HEK293 (cell line): ENCODE data around the gene CTIF.
"Not testable (repeated sequence)": the region's sequence is repeated elsewhere in the genome, so short reads cannot be mapped to it uniquely, and the experiment has no call there.

Source experiments
- CTCF ChIA-PET: fragments of 350-600 bp; formaldehyde crosslinking; extraction: SDS; loops from one replicate; lab custom pipeline; 2021; ENCODE audit warnings: antibody characterized with exemption; lab: Yijun Ruan, JAX
- POLR2A ChIA-PET: fragments of 300-600 bp; formaldehyde crosslinking; extraction: SDS; loops from one replicate; lab custom pipeline; 2020; ENCODE audit warnings: antibody characterized with exemption, inconsistent platforms; lab: Yijun Ruan, JAX
- H3K27ac ChIP-seq: fragments of 200-500 bp; sonication (Bioruptor generic); 2 replicates; pipeline ENCODE4 v1.5.1; 2014; ENCODE audit warnings: low read depth, low read length, control low read depth, inconsistent platforms; ENCODE audit errors: extremely low read depth
- H3K36me3 ChIP-seq, 2 experiments: fragments of 200-500 bp in 1 of 2; sonication (Bioruptor generic) in 1 of 2; 1 replicate in 1 of 2; 2 replicates in 1 of 2; pipeline ENCODE4 v1.5.1; 2014 to 2017; ENCODE audit warnings: inconsistent platforms in 2 of 2, low read length in 2 of 2; ENCODE audit not compliant: control insufficient read depth in 2 of 2, insufficient read depth in 1 of 2
- H3K4me1 ChIP-seq: fragments of 200-500 bp; sonication (Bioruptor generic); 2 replicates; pipeline ENCODE4 v1.5.1; 2014; ENCODE audit warnings: mild to moderate bottlenecking, low read length, inconsistent platforms; ENCODE audit not compliant: control insufficient read depth, insufficient read depth
- H3K4me3 ChIP-seq: 2 replicates; pipeline ENCODE4 v1.5.1; 2011; ENCODE audit warnings: low read depth, mild to moderate bottlenecking, control low read depth, low read length, moderate library complexity
- H3K9me3 ChIP-seq: fragments of 200-500 bp; sonication (Bioruptor generic); 2 replicates; pipeline ENCODE4 v1.5.1; 2014; ENCODE audit warnings: low read depth, low read length, inconsistent platforms; ENCODE audit not compliant: control insufficient read depth, insufficient read depth
- PRDM6 ChIP-seq: fragments of 450-650 bp; formaldehyde crosslinking; IDR thresholded peaks from 2 replicates; pipeline ENCODE4 v1.5.1; 2017; ENCODE audit warnings: missing biosample characterization, missing genetic modification characterization
- SP3 ChIP-seq: fragments of 450-650 bp; formaldehyde crosslinking; IDR thresholded peaks from 2 replicates; pipeline ENCODE4 v1.5.1; 2016; ENCODE audit warnings: missing biosample characterization, missing genetic modification characterization
- SP7 ChIP-seq: fragments of 450-650 bp; formaldehyde crosslinking; IDR thresholded peaks from 2 replicates; pipeline ENCODE4 v1.5.1; 2016; ENCODE audit warnings: missing biosample characterization, missing genetic modification characterization
- ZBTB8A ChIP-seq: fragments of 450-650 bp; formaldehyde crosslinking; IDR thresholded peaks from 2 replicates; pipeline ENCODE4 v1.5.1; 2016; ENCODE audit warnings: missing biosample characterization, missing genetic modification characterization
- ZNF202 ChIP-seq: fragments of 450-650 bp; formaldehyde crosslinking; IDR thresholded peaks from 2 replicates; pipeline ENCODE4 v1.5.1; 2016; ENCODE audit warnings: missing biosample characterization, missing genetic modification characterization, borderline replicate concordance
- ZNF211 ChIP-seq: fragments of 450-650 bp; formaldehyde crosslinking; IDR thresholded peaks from 2 replicates; pipeline ENCODE4 v1.5.1; 2016; ENCODE audit warnings: low read depth, missing biosample characterization, missing genetic modification characterization
- ZNF292 ChIP-seq: fragments of 450-650 bp; formaldehyde crosslinking; IDR thresholded peaks from 2 replicates; pipeline ENCODE4 v1.5.1; 2016; ENCODE audit warnings: low read depth, missing biosample characterization, missing genetic modification characterization, borderline replicate concordance
- ZNF354C ChIP-seq: fragments of 450-650 bp; formaldehyde crosslinking; IDR thresholded peaks from 2 replicates; pipeline ENCODE4 v1.5.1; 2016; ENCODE audit warnings: missing biosample characterization, missing genetic modification characterization, low read depth, borderline replicate concordance
- ZNF366 ChIP-seq: fragments of 450-650 bp; formaldehyde crosslinking; conservative IDR thresholded peaks from 2 replicates; pipeline ENCODE4 v1.5.1; 2016; ENCODE audit warnings: missing biosample characterization, missing genetic modification characterization
- ZNF37A ChIP-seq: fragments of 450-650 bp; IDR thresholded peaks from 2 replicates; pipeline ENCODE4 v1.5.1; 2018; ENCODE audit warnings: missing biosample characterization, missing genetic modification characterization
- ZNF404 ChIP-seq: fragments of 450-650 bp; formaldehyde crosslinking; IDR thresholded peaks from 2 replicates; pipeline ENCODE4 v1.5.1; 2017; ENCODE audit warnings: missing biosample characterization, missing genetic modification characterization
- ZNF433 ChIP-seq: fragments of 450-650 bp; formaldehyde crosslinking; IDR thresholded peaks from 2 replicates; pipeline ENCODE4 v1.5.1; 2016; ENCODE audit warnings: missing biosample characterization, missing genetic modification characterization, low read depth
- ZNF449 ChIP-seq: fragments of 450-650 bp; formaldehyde crosslinking; IDR thresholded peaks from 2 replicates; pipeline ENCODE4 v1.5.1; 2017; ENCODE audit warnings: missing biosample characterization, mild to moderate bottlenecking, missing genetic modification characterization, moderate library complexity
- ZNF501 ChIP-seq: fragments of 450-650 bp; formaldehyde crosslinking; IDR thresholded peaks from 2 replicates; pipeline ENCODE4 v1.5.1; 2016; ENCODE audit warnings: missing biosample characterization, missing genetic modification characterization
- ZNF518A ChIP-seq: fragments of 450-650 bp; formaldehyde crosslinking; conservative IDR thresholded peaks from 2 replicates; pipeline ENCODE4 v1.5.1; 2016; ENCODE audit warnings: low read depth, missing biosample characterization, missing genetic modification characterization
- ZNF560 ChIP-seq: fragments of 450-650 bp; formaldehyde crosslinking; IDR thresholded peaks from 2 replicates; pipeline ENCODE4 v1.5.1; 2017; ENCODE audit warnings: missing biosample characterization, missing genetic modification characterization, borderline replicate concordance
- ZNF629 ChIP-seq: fragments of 450-650 bp; formaldehyde crosslinking; IDR thresholded peaks from 2 replicates; pipeline ENCODE4 v1.5.1; 2017; ENCODE audit warnings: missing biosample characterization, missing genetic modification characterization
- ZNF664 ChIP-seq: fragments of 450-650 bp; formaldehyde crosslinking; IDR thresholded peaks from 2 replicates; pipeline ENCODE4 v1.5.1; 2016; ENCODE audit warnings: missing biosample characterization, missing genetic modification characterization
- ZNF791 ChIP-seq: fragments of 450-650 bp; formaldehyde crosslinking; IDR thresholded peaks from 2 replicates; pipeline ENCODE4 v1.5.1; 2016; ENCODE audit warnings: missing biosample characterization, missing genetic modification characterization
- TF ChIP-seq, protein P1 (sequence below): fragments of 450-650 bp; formaldehyde crosslinking; IDR thresholded peaks from 2 replicates; pipeline ENCODE4; 2016; ENCODE audit warnings: missing biosample characterization, missing genetic modification characterization

Gene CTIF

DNA sequence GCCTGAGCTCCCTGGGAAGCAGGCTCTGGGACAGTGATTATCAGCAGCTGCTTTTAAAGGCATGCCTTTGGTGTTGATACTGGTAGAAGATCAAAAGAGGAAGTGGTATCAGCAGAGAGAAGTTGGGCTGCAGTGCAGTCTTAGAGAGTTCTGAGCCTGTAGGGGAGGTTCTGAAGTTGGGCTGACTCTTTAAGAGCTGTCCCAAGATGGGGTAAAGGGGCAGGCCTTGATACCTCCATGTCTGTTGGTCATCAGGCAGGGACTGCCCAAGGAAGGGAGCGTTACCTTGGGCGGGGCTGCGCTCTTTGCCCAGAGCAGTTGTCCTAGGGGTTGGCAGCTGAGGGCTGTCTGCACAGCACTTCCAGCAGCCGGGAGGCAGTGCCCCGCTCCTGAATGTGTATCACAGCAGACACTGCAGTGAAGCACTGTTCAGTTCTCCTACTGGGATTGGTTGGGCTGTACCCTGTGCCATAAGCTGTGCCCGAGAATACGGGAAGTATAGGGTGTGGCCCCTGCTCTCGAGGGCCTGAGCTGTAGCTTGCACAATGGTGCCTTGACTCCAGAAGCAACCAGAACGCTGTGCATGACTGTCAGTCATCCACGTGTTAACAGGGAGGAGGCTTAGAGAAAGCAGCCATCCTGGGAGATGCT, 177.0 kb downstream of the CTIF start:
- ChIA-PET POLR2A (interaction anchor here (0.5 kb wide), 1 partner anchor 26 kb away, joined by 5 read pairs; no protein-coding TSS in a partner anchor), CTCF (interaction anchor here (0.6 to 4.5 kb wide), 6 partner anchors 52 to 732 kb away, joined by 3 to 22 read pairs (median 4); no protein-coding TSS in a partner anchor)
- TF ChIP-seq ZNF37A (no peak), SP7 (tag by site-specific recombination) (no peak), PRDM6 (tag by site-specific recombination) (no peak), ZNF449 (tag by site-specific recombination) (0 out of 2 replicates have a peak, but pooled peaks have one; percentile 19), ZNF629 (tag by site-specific recombination) (no peak), ZNF211 (tag by site-specific recombination) (no peak)
- TF ChIP-seq, protein P1, sequence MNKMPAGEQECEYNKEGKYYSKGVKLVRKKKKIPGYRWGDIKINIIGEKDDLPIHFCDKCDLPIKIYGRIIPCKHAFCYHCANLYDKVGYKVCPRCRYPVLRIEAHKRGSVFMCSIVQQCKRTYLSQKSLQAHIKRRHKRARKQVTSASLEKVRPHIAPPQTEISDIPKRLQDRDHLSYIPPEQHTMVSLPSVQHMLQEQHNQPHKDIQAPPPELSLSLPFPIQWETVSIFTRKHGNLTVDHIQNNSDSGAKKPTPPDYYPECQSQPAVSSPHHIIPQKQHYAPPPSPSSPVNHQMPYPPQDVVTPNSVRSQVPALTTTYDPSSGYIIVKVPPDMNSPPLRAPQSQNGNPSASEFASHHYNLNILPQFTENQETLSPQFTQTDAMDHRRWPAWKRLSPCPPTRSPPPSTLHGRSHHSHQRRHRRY (tag by site-specific recombination) = no peak
- Histone ChIP-seq H3K4me3 (no peak overlapping the region), H3K27ac (no peak overlapping the region), H3K4me1 (peaks cover 12% of the 10 kb centered on the region), H3K36me3 (no peaks in the 10 kb centered on the region; a peak in 1 of 3 replicates), H3K9me3 (no peaks in the 10 kb centered on the region)

- H3K9me3 ChIP-seq, POLR2A ChIA-PET, CTCF ChIA-PET, H3K36me3 ChIP-seq, H3K27ac ChIP-seq, H3K4me3 ChIP-seq: not testable (repeated sequence)
- H3K4me1 ChIP-seq = peaks cover 15% of the 10 kb centered on the region
- peak; percentile 46; the same call in 1 of the 2 replicates for TF ChIP-seq ZNF404 (tag by site-specific recombination)
- peak; percentile 88 for TF ChIP-seq ZNF560 (tag by site-specific recombination)
- TF ChIP-seq ZNF202 = peak; percentile 83; the same call in 1 of the 2 replicates
- TF ChIP-seq ZNF518A = peak; percentile 90
- peak; percentile 48; the same call in 1 of the 2 replicates for TF ChIP-seq ZNF292 (tag by site-specific recombination)
- 0 out of 2 replicates have a peak, but pooled peaks have one; percentile 60 for TF ChIP-seq ZNF791 (tag by site-specific recombination)
- peak; percentile 56; the same call in 1 of the 2 replicates for TF ChIP-seq ZNF354C
- TF ChIP-seq ZBTB8A = peak; percentile 73
- peak; percentile 74 for TF ChIP-seq ZNF664 (tag by site-specific recombination)
- 0 out of 2 replicates have a peak, but pooled peaks have one; percentile 15 for TF ChIP-seq ZNF366 (tag by site-specific recombination)
- peak; percentile 69; the same call in 1 of the 2 replicates for TF ChIP-seq ZNF433
- peak; percentile 36; the same call in 1 of the 2 replicates for TF ChIP-seq SP3 (tag by site-specific recombination)
- TF ChIP-seq ZNF501 (tag by site-specific recombination) = peak; percentile 85
These were observed 178.4 kb downstream of the CTIF start for GRCh38 chr18:48717227-48717626.
